ENCODE measurements around the gene DNAH14.
"Not testable (repeated sequence)": the region's sequence is repeated elsewhere in the genome, so short reads cannot be mapped to it uniquely, and the experiment has no call there.

The DNAH14 gene

GRCh38 chr1:225063722-225064121 is 134.2 kb downstream of the DNAH14 start:
- in situ Hi-C loops (cut with HindIII; ENCODE audit: low pct_unique_long_range_greater_than_20kb, low sequenced_read_pairs) = no loop called here
- no peak for TF ChIP-seq JUND (IDR thresholded peaks at IDR 0.05; ENCODE audit: low read depth)
- no peak for DNase-seq (ENCODE audit: low read depth in 1 of 2, low spot score in 1 of 2)

GRCh38 chr1:225070972-225071371 is 141.5 kb downstream of the DNAH14 start:
- TF ChIP-seq JUND (IDR thresholded peaks at IDR 0.05; ENCODE audit: low read depth) = no peak
- in situ Hi-C loops (cut with HindIII; ENCODE audit: low pct_unique_long_range_greater_than_20kb, low sequenced_read_pairs) = no loop called here
- no peak for DNase-seq (ENCODE audit: low read depth in 1 of 2, low spot score in 1 of 2)

GRCh38 chr1:225097175-225097574 is 167.7 kb downstream of the DNAH14 start:
- no peak for TF ChIP-seq JUND (IDR thresholded peaks at IDR 0.05; ENCODE audit: low read depth)
- no peak for DNase-seq (ENCODE audit: low read depth in 1 of 2, low spot score in 1 of 2)
- in situ Hi-C loops (cut with HindIII; ENCODE audit: low pct_unique_long_range_greater_than_20kb, low sequenced_read_pairs) = no loop called here

- in situ Hi-C loops (cut with HindIII; ENCODE audit: low pct_unique_long_range_greater_than_20kb, low sequenced_read_pairs) = no loop called here
- no peak for TF ChIP-seq JUND (IDR thresholded peaks at IDR 0.05; ENCODE audit: low read depth)
- DNase-seq (ENCODE audit: low read depth in 1 of 2, low spot score in 1 of 2) = no peak
These were observed 181.5 kb downstream of the DNAH14 start for GRCh38 chr1:225111000-225111399.

GRCh38 chr1:225113265-225113664 is 183.8 kb downstream of the DNAH14 start:
- no peak for TF ChIP-seq JUND (IDR thresholded peaks at IDR 0.05; ENCODE audit: low read depth)
- in situ Hi-C loops (cut with HindIII; ENCODE audit: low pct_unique_long_range_greater_than_20kb, low sequenced_read_pairs) = no loop called here
- DNase-seq (ENCODE audit: low read depth in 1 of 2, low spot score in 1 of 2) = no peak

GRCh38 chr1:225114354-225114990 is 185.0 kb downstream of the DNAH14 start:
- TF ChIP-seq JUND (IDR thresholded peaks at IDR 0.05; ENCODE audit: low read depth) = no peak
- in situ Hi-C loops (cut with HindIII; ENCODE audit: low pct_unique_long_range_greater_than_20kb, low sequenced_read_pairs) = no loop called here

GRCh38 chr1:225119307-225119706 is 189.8 kb downstream of the DNAH14 start:
- no peak for DNase-seq (ENCODE audit: low read depth in 1 of 2, low spot score in 1 of 2)
- TF ChIP-seq JUND (IDR thresholded peaks at IDR 0.05; ENCODE audit: low read depth) = no peak
- in situ Hi-C loops (cut with HindIII; ENCODE audit: low pct_unique_long_range_greater_than_20kb, low sequenced_read_pairs) = no loop called here

More at GRCh38 chr1:225114354-225114990, 185.0 kb downstream of the DNAH14 start:
- DNase-seq (ENCODE audit: low read depth in 1 of 2, low spot score in 1 of 2) = no peak

GRCh38 chr1:225121095-225121494 is 191.6 kb downstream of the DNAH14 start:
- no peak for DNase-seq (ENCODE audit: low read depth in 1 of 2, low spot score in 1 of 2)
- in situ Hi-C loops (cut with HindIII; ENCODE audit: low pct_unique_long_range_greater_than_20kb, low sequenced_read_pairs) = no loop called here
- no peak for TF ChIP-seq JUND (IDR thresholded peaks at IDR 0.05; ENCODE audit: low read depth)

GRCh38 chr1:225131869-225132268 is 202.4 kb downstream of the DNAH14 start:
- no peak for TF ChIP-seq JUND (IDR thresholded peaks at IDR 0.05; ENCODE audit: low read depth)
- in situ Hi-C loops (cut with HindIII; ENCODE audit: low pct_unique_long_range_greater_than_20kb, low sequenced_read_pairs) = no loop called here
- no peak for DNase-seq (ENCODE audit: low read depth in 1 of 2, low spot score in 1 of 2)

- DNase-seq (ENCODE audit: low read depth in 1 of 2, low spot score in 1 of 2) = no peak
- in situ Hi-C loops (cut with HindIII; ENCODE audit: low pct_unique_long_range_greater_than_20kb, low sequenced_read_pairs) = no loop called here
- no peak for TF ChIP-seq JUND (IDR thresholded peaks at IDR 0.05; ENCODE audit: low read depth)
These were observed 208.5 kb downstream of the DNAH14 start for GRCh38 chr1:225137976-225138375.

GRCh38 chr1:225143001-225143400 is 213.5 kb downstream of the DNAH14 start:
- no peak for DNase-seq (ENCODE audit: low read depth in 1 of 2, low spot score in 1 of 2)
- no peak for TF ChIP-seq JUND (IDR thresholded peaks at IDR 0.05; ENCODE audit: low read depth)
- in situ Hi-C loops (cut with HindIII; ENCODE audit: low pct_unique_long_range_greater_than_20kb, low sequenced_read_pairs) = no loop called here

- DNase-seq (ENCODE audit: low read depth in 1 of 2, low spot score in 1 of 2) = no peak
- in situ Hi-C loops (cut with HindIII; ENCODE audit: low pct_unique_long_range_greater_than_20kb, low sequenced_read_pairs) = no loop called here
- TF ChIP-seq JUND (IDR thresholded peaks at IDR 0.05; ENCODE audit: low read depth) = no peak
These were observed 217.0 kb downstream of the DNAH14 start for GRCh38 chr1:225146478-225146877.

- in situ Hi-C loops (cut with HindIII; ENCODE audit: low pct_unique_long_range_greater_than_20kb, low sequenced_read_pairs); DNase-seq (ENCODE audit: low read depth in 1 of 2, low spot score in 1 of 2): not testable (repeated sequence)
These were observed 218.3 kb downstream of the DNAH14 start for GRCh38 chr1:225147791-225148190.

GRCh38 chr1:225152061-225152460 is 222.6 kb downstream of the DNAH14 start:
- in situ Hi-C loops (cut with HindIII; ENCODE audit: low pct_unique_long_range_greater_than_20kb, low sequenced_read_pairs) = no loop called here
- DNase-seq (ENCODE audit: low read depth in 1 of 2, low spot score in 1 of 2) = no peak
- no peak for TF ChIP-seq JUND (IDR thresholded peaks at IDR 0.05; ENCODE audit: low read depth)
